Measurements from ENCODE around the gene SYPL1.

DNA sequence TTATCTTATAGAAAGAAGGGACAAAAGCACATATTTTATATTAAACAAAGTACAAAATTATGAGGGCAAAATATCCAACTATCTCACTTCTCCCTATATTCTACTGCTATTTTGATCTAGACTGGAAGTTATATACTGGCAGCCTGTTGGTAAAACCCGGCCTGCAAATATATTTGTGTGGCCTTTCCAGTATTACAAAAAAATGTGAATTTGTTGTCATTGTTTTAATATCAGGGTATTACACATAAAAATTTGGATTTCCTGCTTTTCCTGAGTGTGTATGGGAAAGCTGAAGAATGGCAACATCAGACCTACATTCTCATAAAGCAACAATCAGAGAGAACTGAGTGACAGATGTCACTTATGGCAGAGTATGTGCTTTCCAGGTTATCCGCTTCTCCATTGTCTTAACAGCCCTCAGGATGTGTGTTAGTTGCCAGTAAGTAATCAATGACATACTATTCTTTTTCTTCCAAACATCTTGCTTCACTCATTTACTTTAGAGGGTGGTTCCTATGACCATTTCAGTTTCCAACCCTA lies 7.3 kb downstream of the SYPL1 start:
- TF ChIP-seq, protein P1, sequence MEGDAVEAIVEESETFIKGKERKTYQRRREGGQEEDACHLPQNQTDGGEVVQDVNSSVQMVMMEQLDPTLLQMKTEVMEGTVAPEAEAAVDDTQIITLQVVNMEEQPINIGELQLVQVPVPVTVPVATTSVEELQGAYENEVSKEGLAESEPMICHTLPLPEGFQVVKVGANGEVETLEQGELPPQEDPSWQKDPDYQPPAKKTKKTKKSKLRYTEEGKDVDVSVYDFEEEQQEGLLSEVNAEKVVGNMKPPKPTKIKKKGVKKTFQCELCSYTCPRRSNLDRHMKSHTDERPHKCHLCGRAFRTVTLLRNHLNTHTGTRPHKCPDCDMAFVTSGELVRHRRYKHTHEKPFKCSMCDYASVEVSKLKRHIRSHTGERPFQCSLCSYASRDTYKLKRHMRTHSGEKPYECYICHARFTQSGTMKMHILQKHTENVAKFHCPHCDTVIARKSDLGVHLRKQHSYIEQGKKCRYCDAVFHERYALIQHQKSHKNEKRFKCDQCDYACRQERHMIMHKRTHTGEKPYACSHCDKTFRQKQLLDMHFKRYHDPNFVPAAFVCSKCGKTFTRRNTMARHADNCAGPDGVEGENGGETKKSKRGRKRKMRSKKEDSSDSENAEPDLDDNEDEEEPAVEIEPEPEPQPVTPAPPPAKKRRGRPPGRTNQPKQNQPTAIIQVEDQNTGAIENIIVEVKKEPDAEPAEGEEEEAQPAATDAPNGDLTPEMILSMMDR (IDR thresholded peaks at IDR 0.05), result no peak
- TF ChIP-seq POLR2A (IDR thresholded peaks at IDR 0.05), result no peak
